Transverse colon (tissue), 3 donors: Measurements from ENCODE around the gene COL6A2.

Experiments used
- POLR2A ChIP-seq: fragments of 450-650 bp; IDR thresholded peaks from one replicate; pipeline ENCODE4 v1.6.1; 2016; ENCODE audit warnings: antibody characterized with exemption, mild to moderate bottlenecking, moderate library complexity
- TF ChIP-seq, protein P1 (sequence below), 5 experiments: fragments of 200-600 bp in 3 of 5; fragments of 450-650 bp in 2 of 5; sonication (generic) in 3 of 5; IDR thresholded peaks; 1 replicate in 2 of 5; 2 replicates in 3 of 5; pipeline ENCODE4 v1.5.1; 2016 to 2017; ENCODE audit warnings: antibody characterized with exemption in 5 of 5, inconsistent platforms in 3 of 5, mild to moderate bottlenecking in 2 of 5, moderate library complexity in 1 of 5

DNA sequence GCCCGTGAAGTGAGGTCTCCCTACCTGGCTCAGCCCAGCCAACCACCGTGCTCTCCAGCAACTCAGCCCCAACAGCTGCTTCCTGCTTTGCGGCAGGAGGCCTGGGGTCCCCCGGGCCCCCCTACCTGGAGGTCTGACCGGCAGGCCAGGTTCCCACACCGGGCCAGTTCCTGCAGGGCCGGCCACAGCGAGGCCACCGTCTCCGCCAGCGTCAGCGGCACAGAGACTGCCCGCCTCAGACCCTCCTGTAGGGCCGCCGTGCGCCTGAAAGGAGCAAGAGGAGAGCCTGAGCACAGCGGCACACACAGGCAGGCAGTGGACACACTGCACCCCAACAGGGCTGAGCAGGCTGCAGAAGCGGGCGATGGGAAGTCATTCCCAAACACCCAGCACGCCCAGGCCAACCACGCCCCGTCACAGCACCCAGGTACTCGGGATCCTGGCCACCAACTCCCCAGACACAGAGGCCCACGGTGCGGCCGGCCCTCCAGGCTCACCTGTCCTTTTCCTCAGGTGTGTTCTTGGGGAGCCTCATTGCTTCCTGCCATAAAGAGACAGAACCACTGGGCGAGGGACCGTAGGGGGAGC, 40.6 kb downstream of the COL6A2 start:
- TF ChIP-seq, protein P1, sequence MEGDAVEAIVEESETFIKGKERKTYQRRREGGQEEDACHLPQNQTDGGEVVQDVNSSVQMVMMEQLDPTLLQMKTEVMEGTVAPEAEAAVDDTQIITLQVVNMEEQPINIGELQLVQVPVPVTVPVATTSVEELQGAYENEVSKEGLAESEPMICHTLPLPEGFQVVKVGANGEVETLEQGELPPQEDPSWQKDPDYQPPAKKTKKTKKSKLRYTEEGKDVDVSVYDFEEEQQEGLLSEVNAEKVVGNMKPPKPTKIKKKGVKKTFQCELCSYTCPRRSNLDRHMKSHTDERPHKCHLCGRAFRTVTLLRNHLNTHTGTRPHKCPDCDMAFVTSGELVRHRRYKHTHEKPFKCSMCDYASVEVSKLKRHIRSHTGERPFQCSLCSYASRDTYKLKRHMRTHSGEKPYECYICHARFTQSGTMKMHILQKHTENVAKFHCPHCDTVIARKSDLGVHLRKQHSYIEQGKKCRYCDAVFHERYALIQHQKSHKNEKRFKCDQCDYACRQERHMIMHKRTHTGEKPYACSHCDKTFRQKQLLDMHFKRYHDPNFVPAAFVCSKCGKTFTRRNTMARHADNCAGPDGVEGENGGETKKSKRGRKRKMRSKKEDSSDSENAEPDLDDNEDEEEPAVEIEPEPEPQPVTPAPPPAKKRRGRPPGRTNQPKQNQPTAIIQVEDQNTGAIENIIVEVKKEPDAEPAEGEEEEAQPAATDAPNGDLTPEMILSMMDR (IDR thresholded peaks at IDR 0.05): no peak
- TF ChIP-seq POLR2A: no peak
